ENCODE results near the gene TIMP2.

DNA sequence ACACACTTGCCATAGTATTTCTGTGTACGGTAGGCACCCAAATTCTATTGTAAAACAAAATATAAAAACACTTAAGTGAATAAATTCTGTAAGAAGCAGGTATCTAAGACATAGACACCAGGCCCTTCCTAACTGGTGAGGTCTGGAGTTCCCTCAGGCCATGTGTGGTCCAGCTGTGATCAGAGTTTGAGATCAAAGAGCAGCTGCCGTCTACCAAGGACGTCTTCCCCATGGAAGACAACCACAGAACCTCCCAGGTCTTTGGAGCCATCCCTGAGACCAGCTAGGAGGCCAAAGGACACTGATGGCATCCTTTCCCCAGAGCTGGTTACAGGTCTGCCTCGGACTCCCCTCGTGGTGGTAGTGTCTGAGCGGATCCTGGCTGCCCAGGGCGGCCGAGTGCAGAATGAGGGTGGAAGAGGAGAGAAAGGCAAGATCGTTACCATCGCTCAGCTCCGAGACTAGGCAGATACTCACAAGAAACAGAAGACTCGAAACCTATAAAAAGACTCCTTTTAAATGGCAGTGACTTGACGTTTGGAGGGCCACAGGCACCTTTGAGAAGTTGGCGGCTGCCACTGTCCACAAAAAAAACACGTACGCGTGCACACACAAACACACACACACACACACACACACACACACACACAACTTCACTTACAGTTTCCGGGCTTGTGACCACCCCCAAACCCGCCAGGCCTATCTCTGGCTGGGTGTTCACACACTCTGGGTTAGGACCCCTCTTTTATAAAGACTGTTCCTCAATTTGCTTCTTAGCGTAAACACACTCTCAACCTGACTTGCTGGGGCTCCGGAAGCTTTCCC, 7.5 kb downstream of the TIMP2 start:
- TF ChIP-seq, protein P1, sequence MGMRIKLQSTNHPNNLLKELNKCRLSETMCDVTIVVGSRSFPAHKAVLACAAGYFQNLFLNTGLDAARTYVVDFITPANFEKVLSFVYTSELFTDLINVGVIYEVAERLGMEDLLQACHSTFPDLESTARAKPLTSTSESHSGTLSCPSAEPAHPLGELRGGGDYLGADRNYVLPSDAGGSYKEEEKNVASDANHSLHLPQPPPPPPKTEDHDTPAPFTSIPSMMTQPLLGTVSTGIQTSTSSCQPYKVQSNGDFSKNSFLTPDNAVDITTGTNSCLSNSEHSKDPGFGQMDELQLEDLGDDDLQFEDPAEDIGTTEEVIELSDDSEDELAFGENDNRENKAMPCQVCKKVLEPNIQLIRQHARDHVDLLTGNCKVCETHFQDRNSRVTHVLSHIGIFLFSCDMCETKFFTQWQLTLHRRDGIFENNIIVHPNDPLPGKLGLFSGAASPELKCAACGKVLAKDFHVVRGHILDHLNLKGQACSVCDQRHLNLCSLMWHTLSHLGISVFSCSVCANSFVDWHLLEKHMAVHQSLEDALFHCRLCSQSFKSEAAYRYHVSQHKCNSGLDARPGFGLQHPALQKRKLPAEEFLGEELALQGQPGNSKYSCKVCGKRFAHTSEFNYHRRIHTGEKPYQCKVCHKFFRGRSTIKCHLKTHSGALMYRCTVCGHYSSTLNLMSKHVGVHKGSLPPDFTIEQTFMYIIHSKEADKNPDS (CRISPR knock-in tag; IDR thresholded peaks at IDR 0.05): no peak
- TF ChIP-seq, protein P2, sequence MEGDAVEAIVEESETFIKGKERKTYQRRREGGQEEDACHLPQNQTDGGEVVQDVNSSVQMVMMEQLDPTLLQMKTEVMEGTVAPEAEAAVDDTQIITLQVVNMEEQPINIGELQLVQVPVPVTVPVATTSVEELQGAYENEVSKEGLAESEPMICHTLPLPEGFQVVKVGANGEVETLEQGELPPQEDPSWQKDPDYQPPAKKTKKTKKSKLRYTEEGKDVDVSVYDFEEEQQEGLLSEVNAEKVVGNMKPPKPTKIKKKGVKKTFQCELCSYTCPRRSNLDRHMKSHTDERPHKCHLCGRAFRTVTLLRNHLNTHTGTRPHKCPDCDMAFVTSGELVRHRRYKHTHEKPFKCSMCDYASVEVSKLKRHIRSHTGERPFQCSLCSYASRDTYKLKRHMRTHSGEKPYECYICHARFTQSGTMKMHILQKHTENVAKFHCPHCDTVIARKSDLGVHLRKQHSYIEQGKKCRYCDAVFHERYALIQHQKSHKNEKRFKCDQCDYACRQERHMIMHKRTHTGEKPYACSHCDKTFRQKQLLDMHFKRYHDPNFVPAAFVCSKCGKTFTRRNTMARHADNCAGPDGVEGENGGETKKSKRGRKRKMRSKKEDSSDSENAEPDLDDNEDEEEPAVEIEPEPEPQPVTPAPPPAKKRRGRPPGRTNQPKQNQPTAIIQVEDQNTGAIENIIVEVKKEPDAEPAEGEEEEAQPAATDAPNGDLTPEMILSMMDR (CRISPR knock-in tag; IDR thresholded peaks at IDR 0.05): no peak
- TF ChIP-seq CENPT (CRISPR knock-in tag; IDR thresholded peaks at IDR 0.05; ENCODE audit: low read depth) (no peak), TAF1 (CRISPR knock-in tag; IDR thresholded peaks at IDR 0.05) (no peak), POLR2AphosphoS5 (IDR thresholded peaks at IDR 0.05; ENCODE audit: low read depth, low read length) (no peak), RAD21 (CRISPR knock-in tag; IDR thresholded peaks at IDR 0.05) (no peak)
- TF ChIP-seq, protein P3, sequence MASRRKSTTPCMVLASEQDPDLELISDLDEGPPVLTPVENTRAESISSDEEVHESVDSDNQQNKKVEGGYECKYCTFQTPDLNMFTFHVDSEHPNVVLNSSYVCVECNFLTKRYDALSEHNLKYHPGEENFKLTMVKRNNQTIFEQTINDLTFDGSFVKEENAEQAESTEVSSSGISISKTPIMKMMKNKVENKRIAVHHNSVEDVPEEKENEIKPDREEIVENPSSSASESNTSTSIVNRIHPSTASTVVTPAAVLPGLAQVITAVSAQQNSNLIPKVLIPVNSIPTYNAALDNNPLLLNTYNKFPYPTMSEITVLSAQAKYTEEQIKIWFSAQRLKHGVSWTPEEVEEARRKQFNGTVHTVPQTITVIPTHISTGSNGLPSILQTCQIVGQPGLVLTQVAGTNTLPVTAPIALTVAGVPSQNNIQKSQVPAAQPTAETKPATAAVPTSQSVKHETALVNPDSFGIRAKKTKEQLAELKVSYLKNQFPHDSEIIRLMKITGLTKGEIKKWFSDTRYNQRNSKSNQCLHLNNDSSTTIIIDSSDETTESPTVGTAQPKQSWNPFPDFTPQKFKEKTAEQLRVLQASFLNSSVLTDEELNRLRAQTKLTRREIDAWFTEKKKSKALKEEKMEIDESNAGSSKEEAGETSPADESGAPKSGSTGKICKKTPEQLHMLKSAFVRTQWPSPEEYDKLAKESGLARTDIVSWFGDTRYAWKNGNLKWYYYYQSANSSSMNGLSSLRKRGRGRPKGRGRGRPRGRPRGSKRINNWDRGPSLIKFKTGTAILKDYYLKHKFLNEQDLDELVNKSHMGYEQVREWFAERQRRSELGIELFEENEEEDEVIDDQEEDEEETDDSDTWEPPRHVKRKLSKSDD (CRISPR knock-in tag; IDR thresholded peaks at IDR 0.05; ENCODE audit: low read depth): no peak
